ENCODE results near the gene FBXO36.

- TF ChIP-seq, protein P1, sequence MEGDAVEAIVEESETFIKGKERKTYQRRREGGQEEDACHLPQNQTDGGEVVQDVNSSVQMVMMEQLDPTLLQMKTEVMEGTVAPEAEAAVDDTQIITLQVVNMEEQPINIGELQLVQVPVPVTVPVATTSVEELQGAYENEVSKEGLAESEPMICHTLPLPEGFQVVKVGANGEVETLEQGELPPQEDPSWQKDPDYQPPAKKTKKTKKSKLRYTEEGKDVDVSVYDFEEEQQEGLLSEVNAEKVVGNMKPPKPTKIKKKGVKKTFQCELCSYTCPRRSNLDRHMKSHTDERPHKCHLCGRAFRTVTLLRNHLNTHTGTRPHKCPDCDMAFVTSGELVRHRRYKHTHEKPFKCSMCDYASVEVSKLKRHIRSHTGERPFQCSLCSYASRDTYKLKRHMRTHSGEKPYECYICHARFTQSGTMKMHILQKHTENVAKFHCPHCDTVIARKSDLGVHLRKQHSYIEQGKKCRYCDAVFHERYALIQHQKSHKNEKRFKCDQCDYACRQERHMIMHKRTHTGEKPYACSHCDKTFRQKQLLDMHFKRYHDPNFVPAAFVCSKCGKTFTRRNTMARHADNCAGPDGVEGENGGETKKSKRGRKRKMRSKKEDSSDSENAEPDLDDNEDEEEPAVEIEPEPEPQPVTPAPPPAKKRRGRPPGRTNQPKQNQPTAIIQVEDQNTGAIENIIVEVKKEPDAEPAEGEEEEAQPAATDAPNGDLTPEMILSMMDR (IDR thresholded peaks at IDR 0.05 in 8 of 11, conservative IDR thresholded peaks at IDR 0.05 in 3 of 11), result no peak
- TF ChIP-seq POLR2AphosphoS5 (IDR thresholded peaks at IDR 0.05), result no peak
- no peak for TF ChIP-seq POLR2A (IDR thresholded peaks at IDR 0.05)
These were observed 94.5 kb downstream of the FBXO36 start for GRCh38 chr2:230016844-230017243.

All from spleen (tissue), 7 donors.